Endothelial cell (in vitro differentiated cells): ENCODE results near the gene SLC25A39. TPM values are rescaled to one million over a fixed set of nuclear protein-coding genes. Genes with fewer than 3 reads are reported as not detected.

Experiments
- DNase-seq: peaks from one replicate; pipeline ENCODE4 v3.0.0; 2021; ENCODE audit warnings: low spot score
- H3K27ac Mint-ChIP-seq: one replicate; pipeline ENCODE4 v1.8.0; 2021; ENCODE audit warnings: mixed read lengths, inconsistent platforms; ENCODE audit not compliant: unreplicated experiment
- H3K27me3 Mint-ChIP-seq: one replicate; pipeline ENCODE4 v1.8.0; 2021; ENCODE audit warnings: mild to moderate bottlenecking, moderate library complexity, mixed read lengths, inconsistent platforms; ENCODE audit not compliant: unreplicated experiment
- H3K36me3 Mint-ChIP-seq: one replicate; pipeline ENCODE4 v1.8.0; 2021; ENCODE audit warnings: mild to moderate bottlenecking, low read depth, mixed read lengths, inconsistent platforms; ENCODE audit not compliant: unreplicated experiment
- H3K4me1 Mint-ChIP-seq: one replicate; pipeline ENCODE4 v1.8.0; 2021; ENCODE audit warnings: mild to moderate bottlenecking, mixed read lengths, inconsistent platforms; ENCODE audit not compliant: unreplicated experiment
- H3K4me3 Mint-ChIP-seq: one replicate; pipeline ENCODE4 v1.8.0; 2021; ENCODE audit warnings: mild to moderate bottlenecking, mixed read lengths, inconsistent platforms; ENCODE audit not compliant: unreplicated experiment
- H3K9me3 Mint-ChIP-seq: one replicate; pipeline ENCODE4 v1.8.0; 2021; ENCODE audit warnings: mixed read lengths, inconsistent platforms; ENCODE audit not compliant: unreplicated experiment
- CTCF ChIP-seq: fragments of 200-600 bp; sonication (generic); IDR thresholded peaks from one replicate; pipeline ENCODE4 v1.5.0; 2021; ENCODE audit warnings: antibody characterized with exemption; ENCODE audit not compliant: unreplicated experiment
- total RNA-seq: library from RNA; stranded (reverse); fragmentation: NEBNext Ultra II Directional; extraction: Animal tissue kit (Norgen Biotek cat#: 25700); gene quantifications from one replicate; pipeline ENCODE4 v1.2.1, GENCODE V29; 2021; ENCODE audit not compliant: unreplicated experiment

SLC25A39 gene
- total RNA-seq, 1 donor from 2014 or later = 124 TPM

- Mint-ChIP-seq H3K9me3 (no peaks in the 10 kb centered on the region), H3K4me3 (no peak overlapping the region), H3K36me3 (peaks cover 21% of the 10 kb centered on the region), H3K4me1 (peaks cover 14% of the 10 kb centered on the region), H3K27ac (no peak overlapping the region), H3K27me3 (peaks cover 24% of the 10 kb centered on the region)
- TF ChIP-seq CTCF = no peak
- DNase-seq = no peak
Measured at GRCh38 chr17:44356241-44356640, 31.6 kb upstream of the SLC25A39 start.

- peaks cover 20% of the 10 kb centered on the region for H3K36me3 Mint-ChIP-seq
- no peak overlapping the region for H3K27ac Mint-ChIP-seq
- peaks cover 9% of the 10 kb centered on the region for H3K4me1 Mint-ChIP-seq
- peaks cover 20% of the 10 kb centered on the region for H3K27me3 Mint-ChIP-seq
- no peak for TF ChIP-seq CTCF
- no peak for DNase-seq
- H3K9me3 Mint-ChIP-seq = no peaks in the 10 kb centered on the region
- H3K4me3 Mint-ChIP-seq = no peak overlapping the region
Measured at GRCh38 chr17:44355642-44356099, 31.0 kb upstream of the SLC25A39 start.

GRCh38 chr17:44354582-44355561 is 30.2 kb upstream of the SLC25A39 start:
- H3K27ac Mint-ChIP-seq = no peak overlapping the region
- peaks cover 13% of the 10 kb centered on the region for H3K36me3 Mint-ChIP-seq
- TF ChIP-seq CTCF = peak; percentile 83
- DNase-seq = peak; percentile 84
- peaks cover 5% of the 10 kb centered on the region for H3K4me1 Mint-ChIP-seq
- no peak overlapping the region for H3K4me3 Mint-ChIP-seq
- H3K27me3 Mint-ChIP-seq = peaks cover 20% of the 10 kb centered on the region
- H3K9me3 Mint-ChIP-seq = no peaks in the 10 kb centered on the region

GRCh38 chr17:44353672-44354331 is 29.2 kb upstream of the SLC25A39 start:
- Mint-ChIP-seq H3K9me3 (no peaks in the 10 kb centered on the region), H3K4me1 (peaks cover 5% of the 10 kb centered on the region), H3K27ac (no peak overlapping the region), H3K4me3 (no peak overlapping the region), H3K27me3 (peaks cover 20% of the 10 kb centered on the region), H3K36me3 (peaks cover 11% of the 10 kb centered on the region)
- no peak for DNase-seq
- no peak for TF ChIP-seq CTCF
